ENCODE measurements around the gene WWC2.

GRCh38 chr4:183295711-183296110 is 196.7 kb downstream of the WWC2 start:
- no peak for TF ChIP-seq CTCF (conservative IDR thresholded peaks at IDR 0.05; ENCODE audit: low read depth, low read length)
- TF ChIP-seq EZH2 (IDR thresholded peaks at IDR 0.05; ENCODE audit: borderline replicate concordance, low read depth, low read length, poor library complexity, severe bottlenecking), result no peak
